CD1c-positive myeloid dendritic cell (primary cell): Measurements from ENCODE around the gene ADK.
A peak's percentile ranks its signal among the peaks of the same experiment; 100 is the strongest.

ENCODE experiments used
- DNase-seq: peaks from one replicate; pipeline ENCODE4 v3.0.0-alpha.2; 2016; ENCODE audit errors: extremely low spot score

Gene ADK

GRCh38 chr10:74300074-74300621 lies 149.1 kb downstream of the ADK start:
- DNase-seq, result peak; percentile 7

- DNase-seq, result peak; percentile 69
Observed at GRCh38 chr10:74300666-74301065, 149.6 kb downstream of the ADK start.

- DNase-seq, result no peak
Observed at GRCh38 chr10:74305730-74306129, 154.7 kb downstream of the ADK start.

GRCh38 chr10:74306227-74306982 lies 155.4 kb downstream of the ADK start:
- DNase-seq, result no peak

GRCh38 chr10:74307061-74307651 lies 156.1 kb downstream of the ADK start:
- no peak for DNase-seq

- no peak for DNase-seq
Observed at GRCh38 chr10:74310652-74311257, 159.7 kb downstream of the ADK start.

GRCh38 chr10:74314166-74314565 lies 163.1 kb downstream of the ADK start:
- no peak for DNase-seq

GRCh38 chr10:74320026-74320425 lies 169.0 kb downstream of the ADK start:
- no peak for DNase-seq

GRCh38 chr10:74320717-74321116 lies 169.7 kb downstream of the ADK start:
- no peak for DNase-seq

GRCh38 chr10:74322141-74322540 lies 171.1 kb downstream of the ADK start:
- DNase-seq, result no peak

GRCh38 chr10:74322565-74322964 lies 171.5 kb downstream of the ADK start:
- no peak for DNase-seq

- DNase-seq, result peak; percentile 88
Observed at GRCh38 chr10:74328388-74328787, 177.4 kb downstream of the ADK start.

GRCh38 chr10:74329873-74330272 lies 178.9 kb downstream of the ADK start:
- no peak for DNase-seq

GRCh38 chr10:74330646-74331045 lies 179.6 kb downstream of the ADK start:
- DNase-seq, result no peak

- DNase-seq, result peak; percentile 15
Observed at GRCh38 chr10:74332398-74332797, 181.4 kb downstream of the ADK start.

GRCh38 chr10:74333174-74333573 lies 182.2 kb downstream of the ADK start:
- DNase-seq, result peak; percentile 15

- DNase-seq, result no peak
Observed at GRCh38 chr10:74334221-74334620, 183.2 kb downstream of the ADK start.

GRCh38 chr10:74335501-74335900 lies 184.5 kb downstream of the ADK start:
- DNase-seq, result peak; percentile 59

GRCh38 chr10:74337330-74338016 lies 186.5 kb downstream of the ADK start:
- no peak for DNase-seq

GRCh38 chr10:74342991-74343390 lies 192.0 kb downstream of the ADK start:
- peak; percentile 25 for DNase-seq

- no peak for DNase-seq
Observed at GRCh38 chr10:74343804-74344203, 192.8 kb downstream of the ADK start.

- no peak for DNase-seq
Observed at GRCh38 chr10:74344306-74344705, 193.3 kb downstream of the ADK start.
